Uterus (tissue), 2 donors: ENCODE data around the gene KIRREL3.

Experiments
- POLR2A ChIP-seq, 2 donors: fragments of 450-650 bp; IDR thresholded peaks; one replicate each; pipeline ENCODE4 v1.6.1; 2016; ENCODE audit warnings: antibody characterized with exemption in 2 of 2, mild to moderate bottlenecking in 1 of 2, moderate library complexity in 1 of 2
- TF ChIP-seq, protein P1 (sequence below), 4 experiments: fragments of 200-600 bp in 2 of 4; fragments of 450-650 bp in 2 of 4; sonication (generic) in 2 of 4; IDR thresholded peaks; one replicate each; pipeline ENCODE4 v1.5.1; 2016 to 2019; ENCODE audit warnings: antibody characterized with exemption in 4 of 4, mild to moderate bottlenecking in 2 of 4, moderate library complexity in 1 of 4

DNA sequence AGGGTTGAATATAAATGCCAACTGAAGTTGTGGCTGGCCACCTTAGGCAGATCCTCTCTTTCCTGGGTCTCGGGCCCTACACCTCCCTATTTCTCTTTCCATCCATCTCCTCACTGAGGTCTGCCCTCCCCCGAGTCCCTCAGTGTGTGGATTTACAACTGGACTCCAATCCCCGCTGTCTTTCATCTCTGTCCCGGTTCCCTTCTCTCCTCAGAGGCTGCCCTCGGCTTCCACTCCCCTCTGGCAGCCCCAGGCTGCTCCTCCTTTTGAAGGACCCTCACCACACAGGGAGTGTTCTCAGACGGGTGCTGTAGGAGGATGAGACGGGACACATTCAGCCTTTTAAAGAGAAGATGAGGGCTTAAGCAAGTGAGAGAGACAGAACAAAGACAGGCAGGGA is 478.0 kb downstream of the KIRREL3 start:
- no peak for TF ChIP-seq POLR2A (IDR thresholded peaks at IDR 0.05)
- TF ChIP-seq, protein P1, sequence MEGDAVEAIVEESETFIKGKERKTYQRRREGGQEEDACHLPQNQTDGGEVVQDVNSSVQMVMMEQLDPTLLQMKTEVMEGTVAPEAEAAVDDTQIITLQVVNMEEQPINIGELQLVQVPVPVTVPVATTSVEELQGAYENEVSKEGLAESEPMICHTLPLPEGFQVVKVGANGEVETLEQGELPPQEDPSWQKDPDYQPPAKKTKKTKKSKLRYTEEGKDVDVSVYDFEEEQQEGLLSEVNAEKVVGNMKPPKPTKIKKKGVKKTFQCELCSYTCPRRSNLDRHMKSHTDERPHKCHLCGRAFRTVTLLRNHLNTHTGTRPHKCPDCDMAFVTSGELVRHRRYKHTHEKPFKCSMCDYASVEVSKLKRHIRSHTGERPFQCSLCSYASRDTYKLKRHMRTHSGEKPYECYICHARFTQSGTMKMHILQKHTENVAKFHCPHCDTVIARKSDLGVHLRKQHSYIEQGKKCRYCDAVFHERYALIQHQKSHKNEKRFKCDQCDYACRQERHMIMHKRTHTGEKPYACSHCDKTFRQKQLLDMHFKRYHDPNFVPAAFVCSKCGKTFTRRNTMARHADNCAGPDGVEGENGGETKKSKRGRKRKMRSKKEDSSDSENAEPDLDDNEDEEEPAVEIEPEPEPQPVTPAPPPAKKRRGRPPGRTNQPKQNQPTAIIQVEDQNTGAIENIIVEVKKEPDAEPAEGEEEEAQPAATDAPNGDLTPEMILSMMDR (IDR thresholded peaks at IDR 0.05), result no peak
